ENCODE data around the gene RSKR. TPM values are rescaled to one million over a fixed set of nuclear protein-coding genes. Genes with fewer than 3 reads are reported as not detected.

The RSKR gene
- total and polyA plus RNA-seq, 9 of the 15 experiments (the other 6 are each of a cell fraction or from before 2014, with no cell fraction given): 1.4 to 42.3 (median 16.2) TPM

DNA sequence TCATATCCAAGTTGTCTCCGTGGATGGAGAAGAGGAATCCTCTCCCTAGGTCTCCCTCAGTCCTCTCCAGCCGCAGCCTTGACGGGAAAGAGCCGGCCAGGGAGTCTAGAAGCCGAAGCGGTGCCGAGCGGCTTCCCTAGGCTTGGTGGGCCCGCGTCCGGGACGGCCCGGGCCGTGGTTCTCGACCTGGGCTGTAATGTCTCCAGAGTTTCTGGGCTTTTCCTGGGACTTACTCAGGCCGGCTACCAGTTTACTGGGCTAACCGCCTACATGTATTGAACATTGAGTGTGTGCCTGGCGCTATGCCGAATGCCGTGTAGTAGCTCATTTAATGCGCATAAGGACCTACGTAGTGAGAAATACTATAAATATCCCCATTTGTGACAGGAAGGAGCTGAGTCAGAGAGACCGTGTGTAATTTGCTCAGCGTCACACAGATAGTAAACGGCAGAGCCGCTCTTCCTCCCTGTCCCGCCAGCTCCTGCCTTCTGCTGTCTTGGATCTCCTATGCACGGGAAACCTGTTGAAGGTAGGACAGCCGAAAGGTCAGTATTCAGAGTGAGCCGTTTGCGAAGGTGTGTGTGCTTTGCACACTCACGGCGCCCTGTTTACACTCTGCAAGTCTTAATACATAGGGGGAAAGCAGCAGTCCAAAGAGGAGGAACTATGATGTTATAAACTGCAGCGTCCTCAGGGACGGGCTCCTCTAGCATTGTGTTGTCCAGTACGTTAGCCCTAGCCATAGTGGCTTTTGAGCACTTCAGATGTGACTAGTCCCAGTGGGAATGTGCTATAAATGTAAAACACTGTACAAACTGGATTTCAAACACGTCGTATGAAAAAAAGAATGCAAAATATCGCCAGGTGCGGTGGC lies 14.4 kb downstream of the RSKR start (continued):
- TF ChIP-seq GABPB1 (CRISPR knock-in tag; IDR thresholded peaks at IDR 0.05) (no peak), SNIP1 (IDR thresholded peaks at IDR 0.05; ENCODE audit: low read depth) (no peak), SRF (CRISPR knock-in tag; IDR thresholded peaks at IDR 0.05) (peak in 1 of 2 experiments; percentile 48; a peak in 1 of 4 replicates), ZC3H8 (IDR thresholded peaks at IDR 0.05) (peak; percentile 8; the same call in 1 of the 2 replicates), GATAD2A (IDR thresholded peaks at IDR 0.05) (no peak; the same call in 1 of the 2 replicates), KAT7 (CRISPR knock-in tag; IDR thresholded peaks at IDR 0.05; ENCODE audit: borderline replicate concordance) (peak; percentile 90; the same call in 1 of the 2 replicates), SAP30 (IDR thresholded peaks at IDR 0.05; ENCODE audit: borderline replicate concordance, insufficient read depth, low read depth, low read length, poor library complexity, severe bottlenecking) (peak; percentile 21), MCM5 (IDR thresholded peaks at IDR 0.05; ENCODE audit: low read depth) (no peak), GATA2 (CRISPR knock-in tag; IDR thresholded peaks at IDR 0.05) (no peak), RFX5 (IDR thresholded peaks at IDR 0.05; ENCODE audit: low read depth, low read length) (no peak), TBL1XR1 (IDR thresholded peaks at IDR 0.05; ENCODE audit: low read length in 2 of 2) (no peak), ZNF23 (CRISPR knock-in tag; IDR thresholded peaks at IDR 0.05) (no peak), TEAD1 (CRISPR knock-in tag; IDR thresholded peaks at IDR 0.05) (no peak), ELF4 (CRISPR knock-in tag; IDR thresholded peaks at IDR 0.05) (no peak), KDM1A (IDR thresholded peaks at IDR 0.05) (peak in 1 of 2 experiments; percentile 32; a peak in 2 of 4 replicates), SIRT6 (IDR thresholded peaks at IDR 0.05; ENCODE audit: low read depth, low read length) (no peak), HMG20B (CRISPR knock-in tag; IDR thresholded peaks at IDR 0.05) (no peak)
- TF ChIP-seq, protein P1, sequence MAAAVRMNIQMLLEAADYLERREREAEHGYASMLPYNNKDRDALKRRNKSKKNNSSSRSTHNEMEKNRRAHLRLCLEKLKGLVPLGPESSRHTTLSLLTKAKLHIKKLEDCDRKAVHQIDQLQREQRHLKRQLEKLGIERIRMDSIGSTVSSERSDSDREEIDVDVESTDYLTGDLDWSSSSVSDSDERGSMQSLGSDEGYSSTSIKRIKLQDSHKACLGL (CRISPR knock-in tag; IDR thresholded peaks at IDR 0.05; ENCODE audit: borderline replicate concordance, poor library complexity, severe bottlenecking): no peak
- TF ChIP-seq, protein P2, sequence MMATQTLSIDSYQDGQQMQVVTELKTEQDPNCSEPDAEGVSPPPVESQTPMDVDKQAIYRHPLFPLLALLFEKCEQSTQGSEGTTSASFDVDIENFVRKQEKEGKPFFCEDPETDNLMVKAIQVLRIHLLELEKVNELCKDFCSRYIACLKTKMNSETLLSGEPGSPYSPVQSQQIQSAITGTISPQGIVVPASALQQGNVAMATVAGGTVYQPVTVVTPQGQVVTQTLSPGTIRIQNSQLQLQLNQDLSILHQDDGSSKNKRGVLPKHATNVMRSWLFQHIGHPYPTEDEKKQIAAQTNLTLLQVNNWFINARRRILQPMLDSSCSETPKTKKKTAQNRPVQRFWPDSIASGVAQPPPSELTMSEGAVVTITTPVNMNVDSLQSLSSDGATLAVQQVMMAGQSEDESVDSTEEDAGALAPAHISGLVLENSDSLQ (IDR thresholded peaks at IDR 0.05): peak; percentile 93
- TF ChIP-seq, protein P3, sequence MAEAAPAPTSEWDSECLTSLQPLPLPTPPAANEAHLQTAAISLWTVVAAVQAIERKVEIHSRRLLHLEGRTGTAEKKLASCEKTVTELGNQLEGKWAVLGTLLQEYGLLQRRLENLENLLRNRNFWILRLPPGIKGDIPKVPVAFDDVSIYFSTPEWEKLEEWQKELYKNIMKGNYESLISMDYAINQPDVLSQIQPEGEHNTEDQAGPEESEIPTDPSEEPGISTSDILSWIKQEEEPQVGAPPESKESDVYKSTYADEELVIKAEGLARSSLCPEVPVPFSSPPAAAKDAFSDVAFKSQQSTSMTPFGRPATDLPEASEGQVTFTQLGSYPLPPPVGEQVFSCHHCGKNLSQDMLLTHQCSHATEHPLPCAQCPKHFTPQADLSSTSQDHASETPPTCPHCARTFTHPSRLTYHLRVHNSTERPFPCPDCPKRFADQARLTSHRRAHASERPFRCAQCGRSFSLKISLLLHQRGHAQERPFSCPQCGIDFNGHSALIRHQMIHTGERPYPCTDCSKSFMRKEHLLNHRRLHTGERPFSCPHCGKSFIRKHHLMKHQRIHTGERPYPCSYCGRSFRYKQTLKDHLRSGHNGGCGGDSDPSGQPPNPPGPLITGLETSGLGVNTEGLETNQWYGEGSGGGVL (CRISPR knock-in tag; IDR thresholded peaks at IDR 0.05): no peak
- TF ChIP-seq, protein P4, sequence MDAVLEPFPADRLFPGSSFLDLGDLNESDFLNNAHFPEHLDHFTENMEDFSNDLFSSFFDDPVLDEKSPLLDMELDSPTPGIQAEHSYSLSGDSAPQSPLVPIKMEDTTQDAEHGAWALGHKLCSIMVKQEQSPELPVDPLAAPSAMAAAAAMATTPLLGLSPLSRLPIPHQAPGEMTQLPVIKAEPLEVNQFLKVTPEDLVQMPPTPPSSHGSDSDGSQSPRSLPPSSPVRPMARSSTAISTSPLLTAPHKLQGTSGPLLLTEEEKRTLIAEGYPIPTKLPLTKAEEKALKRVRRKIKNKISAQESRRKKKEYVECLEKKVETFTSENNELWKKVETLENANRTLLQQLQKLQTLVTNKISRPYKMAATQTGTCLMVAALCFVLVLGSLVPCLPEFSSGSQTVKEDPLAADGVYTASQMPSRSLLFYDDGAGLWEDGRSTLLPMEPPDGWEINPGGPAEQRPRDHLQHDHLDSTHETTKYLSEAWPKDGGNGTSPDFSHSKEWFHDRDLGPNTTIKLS (IDR thresholded peaks at IDR 0.05; ENCODE audit: borderline replicate concordance, low read depth): peak; percentile 21; the same call in 1 of the 2 replicates

All from K562 (cell line).